B cell (primary cell): ENCODE data around the gene STXBP5L. TPM values are rescaled to one million over a fixed set of nuclear protein-coding genes. Genes with fewer than 3 reads are reported as not detected.

Source experiments
- ATAC-seq: fragments of 200-7000 bp; cut with Tn5 transposase; one replicate; pipeline ENCODE4 v1.10.0; 2021; ENCODE audit warnings: low read depth, mild to moderate bottlenecking, moderate number of reproducible peaks, moderate library complexity
- CTCF ChIA-PET: fragments of 350-600 bp; sonication (Branson Sonifier 250); formaldehyde crosslinking; loops from one replicate; lab custom pipeline; 2021; ENCODE audit warnings: antibody characterized with exemption, inconsistent platforms; lab: Charles Lee
- POLR2A ChIA-PET: fragments of 350-600 bp; sonication (Branson Sonifier 250); formaldehyde crosslinking; loops from one replicate; lab custom pipeline; 2021; ENCODE audit warnings: antibody characterized with exemption; lab: Charles Lee
- DNase-seq: peaks from one replicate; pipeline ENCODE4 v3.0.0; 2013
- H2AFZ ChIP-seq: 2 replicates; pipeline ENCODE4 v1.6.1; 2012; ENCODE audit warnings: mild to moderate bottlenecking, low read depth, low read length; ENCODE audit not compliant: insufficient read depth, poor library complexity, severe bottlenecking
- H3K27ac ChIP-seq, 2 donors: 1 replicate in 1 of 2; 2 replicates in 1 of 2; pipeline ENCODE4 v1.5.1; 2012 to 2013; ENCODE audit warnings: low read length in 2 of 2, mild to moderate bottlenecking in 2 of 2, moderate library complexity in 1 of 2
- H3K27me3 ChIP-seq, 4 experiments: fragments of 200-600 bp in 1 of 4; sonication (generic) in 1 of 4; replicated peaks in 1 of 4; 1 replicate in 2 of 4; 2 replicates in 2 of 4; pipeline versions ENCODE4 v1.6.1 to v1.7.0; 2013 to 2016; ENCODE audit warnings: low read length in 3 of 4, mild to moderate bottlenecking in 2 of 4, mixed read lengths in 1 of 4, moderate library complexity in 1 of 4; ENCODE audit not compliant: insufficient read depth in 4 of 4, control insufficient read depth in 3 of 4; ENCODE audit errors: control extremely low read depth in 1 of 4
- H3K36me3 ChIP-seq, 2 experiments: replicated peaks in 1 of 2; 1 replicate in 1 of 2; 2 replicates in 1 of 2; pipeline versions ENCODE4 v1.6.1 to v1.7.1; 2013; ENCODE audit warnings: low read length in 1 of 2; ENCODE audit not compliant: insufficient read depth in 2 of 2, control insufficient read depth in 1 of 2; ENCODE audit errors: control extremely low read depth in 1 of 2, extremely low read depth in 1 of 2
- H3K4me1 ChIP-seq, 2 donors: fragments of 200-600 bp in 1 of 2; sonication (generic) in 1 of 2; 1 replicate in 1 of 2; 2 replicates in 1 of 2; pipeline versions ENCODE4 v1.5.1 to v1.6.1; 2013 to 2017; ENCODE audit warnings: low read length in 2 of 2; ENCODE audit not compliant: control insufficient read depth in 2 of 2, insufficient read depth in 2 of 2
- H3K4me2 ChIP-seq: replicated peaks from 2 replicates; pipeline ENCODE3; 2012; ENCODE audit warnings: mild to moderate bottlenecking, low read depth, low read length; ENCODE audit not compliant: poor library complexity, severe bottlenecking
- H3K4me3 ChIP-seq, 5 experiments: fragments of 200-600 bp in 1 of 5; sonication (generic) in 1 of 5; 1 replicate in 3 of 5; 2 replicates in 2 of 5; pipeline versions ENCODE4 v1.5.1 to v1.7.0; 2011 to 2016; ENCODE audit warnings: low read length in 4 of 5, mild to moderate bottlenecking in 4 of 5, low read depth in 2 of 5, control low read depth in 1 of 5, moderate library complexity in 1 of 5; ENCODE audit not compliant: insufficient read depth in 1 of 5; ENCODE audit errors: control extremely low read depth in 1 of 5, extremely low read depth in 1 of 5
- H3K79me2 ChIP-seq: fragments of 200-600 bp; sonication (generic); one replicate; pipeline ENCODE4 v1.6.0; 2016; ENCODE audit warnings: low read length; ENCODE audit not compliant: control insufficient read depth, insufficient read depth
- H3K9ac ChIP-seq: fragments of 200-600 bp; sonication (generic); 2 replicates; pipeline ENCODE4 v1.6.1; 2017; ENCODE audit warnings: mild to moderate bottlenecking, low read length, moderate library complexity
- H3K9me3 ChIP-seq, 3 donors: one replicate each; pipeline versions ENCODE4 v1.6.1 to v1.7.1; 2013; ENCODE audit warnings: low read length in 2 of 3; ENCODE audit not compliant: control insufficient read depth in 2 of 3, insufficient read depth in 1 of 3; ENCODE audit errors: control extremely low read depth in 1 of 3
- H4K20me1 ChIP-seq: 2 replicates; pipeline ENCODE4 v1.6.0; 2012; ENCODE audit warnings: mild to moderate bottlenecking, low read length; ENCODE audit not compliant: insufficient read depth, control insufficient read depth, poor library complexity, severe bottlenecking
- H3K27ac Mint-ChIP-seq: one replicate; pipeline ENCODE4 v1.8.0; 2021; ENCODE audit warnings: mixed read lengths
- H3K27me3 Mint-ChIP-seq: one replicate; pipeline ENCODE4 v1.8.0; 2021; ENCODE audit warnings: mixed read lengths
- H3K4me1 Mint-ChIP-seq: one replicate; pipeline ENCODE4 v1.8.0; 2021; ENCODE audit warnings: mixed read lengths
- H3K4me3 Mint-ChIP-seq: one replicate; pipeline ENCODE4 v1.8.0; 2021; ENCODE audit warnings: mixed read lengths
- H3K9me3 Mint-ChIP-seq: one replicate; pipeline ENCODE4 v1.8.0; 2022; ENCODE audit warnings: mixed read lengths; ENCODE audit not compliant: insufficient read depth
- CTCF ChIP-seq: fragments of 200-600 bp; IDR thresholded peaks from one replicate; pipeline ENCODE4 v1.8.0; 2022; ENCODE audit warnings: antibody characterized with exemption, mild to moderate bottlenecking
- EZH2 ChIP-seq: IDR thresholded peaks from 2 replicates; pipeline ENCODE4 v1.6.1; 2012; ENCODE audit warnings: borderline replicate concordance, low read depth, mild to moderate bottlenecking, moderate library complexity, low read length; ENCODE audit not compliant: insufficient read depth, poor library complexity, severe bottlenecking
- WGBS: methylation state at CpG from one replicate; pipeline ENCODE4 v1.1.5; 2013; ENCODE audit warnings: missing lambda C conversion rate; ENCODE audit not compliant: insufficient coverage; 5-methylcytosine and 5-hydroxymethylcytosine counted together
- intact Hi-C: fragments of 100-400 bp; cut with micrococcal nuclease; formaldehyde crosslinking; loops from one replicate; pipeline ENCODE4 v1.10.0; 2022
- polyA plus RNA-seq: library from polyadenylated mRNA; depleted of rRNA; stranded (reverse); fragments of >200 nt; gene quantifications from 2 replicates; pipeline ENCODE4 v1.2.3, GENCODE V29; 2012
- total RNA-seq, 2 donors: library from RNA; stranded (reverse); fragments of 120-200 nt in 1 of 2; gene quantifications; 1 replicate in 1 of 2; 2 replicates in 1 of 2; pipeline versions ENCODE4 v1.2.3 to v1.2.4, GENCODE V29; 2013 to 2022

Gene STXBP5L
- total and polyA plus RNA-seq, 2 donors (not counting 1 experiment from before 2014, with no cell fraction given) = not detected

GRCh38 chr3:121202573-121202972 lies 294.6 kb downstream of the STXBP5L start:
- no peaks in the 10 kb centered on the region for H3K27me3 ChIP-seq
- no peak overlapping the region for H3K27ac ChIP-seq
- DNase-seq (no peak), ATAC-seq (no peak)
- H3K9me3 ChIP-seq = no peaks in the 10 kb centered on the region
- no peaks in the 10 kb centered on the region for H3K36me3 ChIP-seq
- intact Hi-C loops = no loop called here
- no peak overlapping the region for H2AFZ ChIP-seq
- H3K4me2 ChIP-seq = no peak overlapping the region
- TF ChIP-seq CTCF = no peak
- TF ChIP-seq EZH2 = no peak
- no peaks in the 10 kb centered on the region for H3K4me1 Mint-ChIP-seq
- no peak overlapping the region for H3K4me3 ChIP-seq
- no peaks in the 10 kb centered on the region for H3K4me1 ChIP-seq
- no peak overlapping the region for H3K9ac ChIP-seq
- peaks cover 3% of the 10 kb centered on the region for H3K27me3 Mint-ChIP-seq
- no peaks in the 10 kb centered on the region for H3K79me2 ChIP-seq
- CTCF ChIA-PET = interaction anchor here (0.6 kb wide), 1 partner anchor 134 kb away, joined by 3 read pairs; no protein-coding TSS in a partner anchor
- H3K27ac Mint-ChIP-seq = no peak overlapping the region
- no peaks in the 10 kb centered on the region for H4K20me1 ChIP-seq
- POLR2A ChIA-PET = no interaction called here
- H3K9me3 Mint-ChIP-seq = no peaks in the 10 kb centered on the region
- no peak overlapping the region for H3K4me3 Mint-ChIP-seq

- intact Hi-C loops = no loop called here
- no peaks in the 10 kb centered on the region for H4K20me1 ChIP-seq
- H3K4me3 Mint-ChIP-seq = no peak overlapping the region
- POLR2A ChIA-PET = no interaction called here
- no peak overlapping the region for H3K27ac ChIP-seq
- WGBS = 100% methylated on average over 1 of the region's 2 CpGs
- TF ChIP-seq CTCF (no peak), EZH2 (no peak)
- no peaks in the 10 kb centered on the region for H3K27me3 Mint-ChIP-seq
- no peak overlapping the region for H3K9ac ChIP-seq
- ATAC-seq (no peak), DNase-seq (no peak)
- no peak overlapping the region for H3K4me3 ChIP-seq
- H3K4me2 ChIP-seq = no peak overlapping the region
- H3K79me2 ChIP-seq = no peaks in the 10 kb centered on the region
- H3K4me1 ChIP-seq = no peaks in the 10 kb centered on the region
- no peaks in the 10 kb centered on the region for H3K9me3 Mint-ChIP-seq
- no peaks in the 10 kb centered on the region for H3K27me3 ChIP-seq
- CTCF ChIA-PET = no interaction called here
- H3K9me3 ChIP-seq = no peaks in the 10 kb centered on the region
- H3K27ac Mint-ChIP-seq = no peak overlapping the region
- no peak overlapping the region for H2AFZ ChIP-seq
- no peaks in the 10 kb centered on the region for H3K36me3 ChIP-seq
- H3K4me1 Mint-ChIP-seq = no peaks in the 10 kb centered on the region
These were observed 315.1 kb downstream of the STXBP5L start for GRCh38 chr3:121223116-121223515.
